ENCODE results near the gene SLC31A1. TPM values are rescaled to one million over a fixed set of nuclear protein-coding genes. Genes with fewer than 3 reads are reported as not detected.

SLC31A1 gene
- total RNA-seq, 1 donor from 2014 or later: 26.0 TPM

GRCh38 chr9:113192455-113192854 lies 28.9 kb upstream of the SLC31A1 start:
- no peak overlapping the region for H3K9ac ChIP-seq
- Mint-ChIP-seq H3K27ac (no peak overlapping the region), H3K9me3 (no peaks in the 10 kb centered on the region), H3K27me3 (ENCODE audit: insufficient read depth, low read depth) (no peaks in the 10 kb centered on the region), H3K4me1 (no peaks in the 10 kb centered on the region), H3K36me3 (peaks cover 8% of the 10 kb centered on the region), H3K4me3 (no peak overlapping the region)
- no peak overlapping the region for H3K4me2 ChIP-seq
- no peak overlapping the region for H2AFZ ChIP-seq (replicated peaks)
- no peak for DNase-seq (ENCODE audit: low spot score)
- no peaks in the 10 kb centered on the region for H3F3A ChIP-seq (ENCODE audit: low read depth)
- H3K4me1 ChIP-seq: no peaks in the 10 kb centered on the region
- H3K9me3 ChIP-seq (ENCODE audit: low read depth): no peaks in the 10 kb centered on the region
- H4K20me1 ChIP-seq (ENCODE audit: low read depth): no peaks in the 10 kb centered on the region
- H3K27me3 ChIP-seq: no peaks in the 10 kb centered on the region
- no peak overlapping the region for H3K27ac ChIP-seq
- no peaks in the 10 kb centered on the region for H3K79me2 ChIP-seq (ENCODE audit: low read depth)
- no peak overlapping the region for H3K4me3 ChIP-seq
- peaks cover 8% of the 10 kb centered on the region for H3K36me3 ChIP-seq
- no peak for TF ChIP-seq EZH2 (IDR thresholded peaks at IDR 0.05)

- Histone ChIP-seq H3K4me1 (no peaks in the 10 kb centered on the region), H3K79me2 (ENCODE audit: low read depth) (no peaks in the 10 kb centered on the region), H3K4me3 (no peak overlapping the region), H3K9ac (no peak overlapping the region), H3K9me3 (ENCODE audit: low read depth) (no peaks in the 10 kb centered on the region), H2AFZ (replicated peaks) (no peak overlapping the region), H3K27me3 (no peaks in the 10 kb centered on the region), H4K20me1 (ENCODE audit: low read depth) (no peaks in the 10 kb centered on the region), H3K27ac (no peak overlapping the region), H3K36me3 (no peaks in the 10 kb centered on the region), H3K4me2 (no peak overlapping the region), H3F3A (ENCODE audit: low read depth) (no peaks in the 10 kb centered on the region)
- no peak for DNase-seq (ENCODE audit: low spot score)
- Mint-ChIP-seq H3K9me3 (no peaks in the 10 kb centered on the region), H3K4me1 (no peaks in the 10 kb centered on the region), H3K27me3 (ENCODE audit: insufficient read depth, low read depth) (no peaks in the 10 kb centered on the region), H3K36me3 (peaks cover 20% of the 10 kb centered on the region), H3K4me3 (no peak overlapping the region), H3K27ac (no peak overlapping the region)
- no peak for TF ChIP-seq CTCF (IDR thresholded peaks at IDR 0.05)
- TF ChIP-seq EZH2phosphoT487 (IDR thresholded peaks at IDR 0.05): no peak
- TF ChIP-seq EZH2 (IDR thresholded peaks at IDR 0.05): no peak
These were observed 21.5 kb upstream of the SLC31A1 start for GRCh38 chr9:113199683-113200329.

GRCh38 chr9:113205432-113205831 lies 15.9 kb upstream of the SLC31A1 start:
- H4K20me1 ChIP-seq (ENCODE audit: low read depth): no peaks in the 10 kb centered on the region
- DNase-seq (ENCODE audit: low spot score): no peak

More at GRCh38 chr9:113205432-113205831, 15.9 kb upstream of the SLC31A1 start:
- H3K27ac Mint-ChIP-seq: no peak overlapping the region
- Histone ChIP-seq H3F3A (ENCODE audit: low read depth) (no peaks in the 10 kb centered on the region), H3K4me1 (no peaks in the 10 kb centered on the region), H3K79me2 (ENCODE audit: low read depth) (no peaks in the 10 kb centered on the region), H3K4me3 (no peak overlapping the region), H3K4me2 (no peak overlapping the region), H2AFZ (replicated peaks) (no peak overlapping the region), H3K36me3 (peaks cover 8% of the 10 kb centered on the region), H3K9me3 (ENCODE audit: low read depth) (no peaks in the 10 kb centered on the region), H3K27me3 (no peaks in the 10 kb centered on the region), H3K9ac (no peak overlapping the region), H3K27ac (no peak overlapping the region)
- no peaks in the 10 kb centered on the region for H3K4me1 Mint-ChIP-seq
- no peaks in the 10 kb centered on the region for H3K9me3 Mint-ChIP-seq
- TF ChIP-seq CTCF (IDR thresholded peaks at IDR 0.05): no peak
- peaks cover 3% of the 10 kb centered on the region for H3K27me3 Mint-ChIP-seq (ENCODE audit: insufficient read depth, low read depth)
- no peak overlapping the region for H3K4me3 Mint-ChIP-seq
- peaks cover 15% of the 10 kb centered on the region for H3K36me3 Mint-ChIP-seq

Data from neural progenitor cell (in vitro differentiated cells).